DOHH2 (cell line): ENCODE data around the gene PRDM5.

ENCODE experiments used
- H3F3A ChIP-seq: fragments of 200-600 bp; sonication (generic), shearing (Covaris generic); 2 replicates; pipeline ENCODE4 v1.6.0; 2016; ENCODE audit warnings: antibody characterized with exemption, mild to moderate bottlenecking; ENCODE audit not compliant: control insufficient read depth, insufficient read depth
- H3K27ac ChIP-seq: fragments of 200-600 bp; sonication (generic); 2 replicates; pipeline ENCODE4 v1.5.1; 2014; ENCODE audit warnings: low read depth, mild to moderate bottlenecking, low read length, moderate library complexity
- H3K27me3 ChIP-seq: fragments of 200-600 bp; sonication (generic); 2 replicates; pipeline ENCODE4 v1.6.1; 2014; ENCODE audit warnings: mild to moderate bottlenecking, low read length, mixed read lengths; ENCODE audit not compliant: control insufficient read depth
- H3K36me3 ChIP-seq: fragments of 200-600 bp; sonication (generic); 2 replicates; pipeline ENCODE4 v1.6.1; 2014; ENCODE audit warnings: mild to moderate bottlenecking, low read length, moderate library complexity, mixed read lengths; ENCODE audit not compliant: control insufficient read depth
- H3K4me1 ChIP-seq: fragments of 200-600 bp; sonication (generic); 2 replicates; pipeline ENCODE4 v1.6.1; 2014; ENCODE audit warnings: mild to moderate bottlenecking, low read length, mixed read lengths; ENCODE audit not compliant: control insufficient read depth
- H3K4me2 ChIP-seq: fragments of 200-600 bp; sonication (generic); 2 replicates; pipeline ENCODE4 v1.6.0; 2014; ENCODE audit warnings: mild to moderate bottlenecking, low read length, moderate library complexity
- H3K4me3 ChIP-seq: fragments of 200-600 bp; sonication (generic); 2 replicates; pipeline ENCODE4 v1.5.1; 2014; ENCODE audit warnings: mild to moderate bottlenecking, low read length, mixed read lengths
- H3K79me2 ChIP-seq: fragments of 200-600 bp; sonication (generic); 2 replicates; pipeline ENCODE4 v1.6.1; 2014; ENCODE audit warnings: mild to moderate bottlenecking, low read length, mixed read lengths; ENCODE audit not compliant: control insufficient read depth
- H3K9me2 ChIP-seq: fragments of 200-600 bp; sonication (generic); replicated peaks from 2 replicates; pipeline ENCODE4 v1.6.1; 2014; ENCODE audit warnings: mild to moderate bottlenecking, low read length, mixed read lengths; ENCODE audit not compliant: control insufficient read depth
- H3K9me3 ChIP-seq: fragments of 200-600 bp; sonication (generic); 2 replicates; pipeline ENCODE4 v1.6.1; 2014; ENCODE audit warnings: antibody characterized with exemption, low read length, mixed read lengths; ENCODE audit not compliant: control insufficient read depth, insufficient read depth
- H4K20me1 ChIP-seq: fragments of 200-600 bp; sonication (generic); 2 replicates; pipeline ENCODE4 v1.6.0; 2014; ENCODE audit warnings: low read depth, mild to moderate bottlenecking, antibody characterized with exemption, low read length, moderate library complexity; ENCODE audit not compliant: control insufficient read depth, insufficient read depth
- CTCF ChIP-seq: fragments of 200-600 bp; sonication (generic); IDR thresholded peaks from one replicate; pipeline ENCODE4 v1.5.1; 2014; ENCODE audit warnings: antibody characterized with exemption, mild to moderate bottlenecking, low read depth, low read length; ENCODE audit not compliant: poor library complexity, severe bottlenecking
- EZH2phosphoT487 ChIP-seq: fragments of 200-600 bp; sonication (generic); IDR thresholded peaks from 2 replicates; pipeline ENCODE4 v1.6.1; 2017; ENCODE audit warnings: borderline replicate concordance, mild to moderate bottlenecking, antibody characterized with exemption, low read length, moderate library complexity, mixed read lengths

PRDM5 gene

DNA sequence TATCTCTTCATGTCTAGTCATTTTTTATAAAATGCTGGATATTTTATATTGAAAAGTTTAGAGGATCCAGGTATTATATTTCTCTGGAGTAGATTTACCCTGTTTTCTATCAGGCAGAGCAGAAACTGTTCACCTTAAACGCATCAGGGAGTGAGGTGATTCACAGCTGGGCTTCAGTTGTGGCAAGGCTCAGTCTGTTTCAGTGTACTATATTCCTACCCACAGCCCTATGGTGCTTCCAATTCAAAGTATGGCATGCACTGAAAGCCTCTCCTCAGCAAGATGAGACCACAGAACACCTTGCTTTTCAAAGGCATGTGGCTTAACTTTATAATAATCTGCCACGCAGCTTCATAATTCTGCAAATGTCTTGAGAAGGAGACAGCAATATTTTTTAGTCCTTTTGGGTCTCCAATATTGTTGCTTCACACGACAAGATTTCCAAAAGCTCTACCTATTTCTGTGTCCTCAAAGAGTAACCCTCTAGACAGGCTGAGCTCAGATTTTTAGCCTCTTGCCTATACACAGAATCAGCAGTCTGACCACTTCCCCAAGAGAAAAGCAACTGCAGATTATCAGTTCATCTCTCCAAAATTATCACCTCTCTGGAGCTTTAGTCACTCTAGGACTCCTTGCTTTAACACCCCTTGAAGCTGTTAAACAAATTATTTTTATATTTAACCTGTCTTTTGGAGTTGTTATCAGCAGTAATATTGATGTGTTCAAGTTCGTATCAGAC lies 24.4 kb downstream of the PRDM5 start:
- H3K27me3 ChIP-seq: no peaks in the 10 kb centered on the region
- TF ChIP-seq CTCF: no peak
- TF ChIP-seq EZH2phosphoT487: no peak
- no peak overlapping the region for H3K27ac ChIP-seq
- no peaks in the 10 kb centered on the region for H3K4me1 ChIP-seq
- H3K79me2 ChIP-seq: no peaks in the 10 kb centered on the region
- no peaks in the 10 kb centered on the region for H4K20me1 ChIP-seq
- H3K36me3 ChIP-seq: no peaks in the 10 kb centered on the region
- no peak overlapping the region for H3K4me2 ChIP-seq
- H3K9me2 ChIP-seq: no peaks in the 10 kb centered on the region
- no peak overlapping the region for H3K4me3 ChIP-seq
- H3K9me3 ChIP-seq: no peaks in the 10 kb centered on the region
- no peaks in the 10 kb centered on the region for H3F3A ChIP-seq

DNA sequence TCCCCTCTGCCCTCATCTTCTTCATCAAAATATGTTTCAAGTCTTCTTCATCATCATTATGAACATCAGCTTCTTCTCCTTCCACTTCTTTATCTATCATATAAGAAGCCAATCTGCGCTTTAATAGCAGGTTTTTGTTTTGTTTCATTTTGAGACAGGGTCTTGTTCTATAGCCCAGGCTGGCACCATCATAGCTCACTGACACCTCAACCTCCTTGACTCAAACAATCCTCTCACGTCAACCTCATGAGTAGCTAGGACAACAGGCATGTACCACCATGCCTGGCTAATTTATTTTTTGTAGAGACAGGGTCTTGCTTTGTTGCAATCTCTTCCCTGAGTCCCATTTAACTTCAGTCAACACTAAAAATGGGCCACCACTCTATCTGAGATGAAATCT lies 27.0 kb downstream of the PRDM5 start:
- Histone ChIP-seq H3K4me2 (no peak overlapping the region), H4K20me1 (no peaks in the 10 kb centered on the region), H3K9me2 (no peaks in the 10 kb centered on the region), H3K4me3 (no peak overlapping the region), H3K4me1 (no peaks in the 10 kb centered on the region), H3K27ac (no peak overlapping the region), H3F3A (no peaks in the 10 kb centered on the region), H3K27me3 (no peaks in the 10 kb centered on the region), H3K36me3 (no peaks in the 10 kb centered on the region), H3K79me2 (no peaks in the 10 kb centered on the region), H3K9me3 (no peaks in the 10 kb centered on the region)
- no peak for TF ChIP-seq EZH2phosphoT487

- no peaks in the 10 kb centered on the region for H4K20me1 ChIP-seq
- no peak overlapping the region for H3K4me2 ChIP-seq
- H3F3A ChIP-seq: no peaks in the 10 kb centered on the region
- TF ChIP-seq CTCF: no peak
- TF ChIP-seq EZH2phosphoT487: no peak
- no peaks in the 10 kb centered on the region for H3K9me2 ChIP-seq
- no peaks in the 10 kb centered on the region for H3K27me3 ChIP-seq
- H3K79me2 ChIP-seq: no peaks in the 10 kb centered on the region
- H3K4me1 ChIP-seq: no peaks in the 10 kb centered on the region
- no peaks in the 10 kb centered on the region for H3K9me3 ChIP-seq
- H3K4me3 ChIP-seq: no peak overlapping the region
- H3K27ac ChIP-seq: no peak overlapping the region
- H3K36me3 ChIP-seq: no peaks in the 10 kb centered on the region
These were observed 29.2 kb downstream of the PRDM5 start for GRCh38 chr4:120893314-120893713.

DNA sequence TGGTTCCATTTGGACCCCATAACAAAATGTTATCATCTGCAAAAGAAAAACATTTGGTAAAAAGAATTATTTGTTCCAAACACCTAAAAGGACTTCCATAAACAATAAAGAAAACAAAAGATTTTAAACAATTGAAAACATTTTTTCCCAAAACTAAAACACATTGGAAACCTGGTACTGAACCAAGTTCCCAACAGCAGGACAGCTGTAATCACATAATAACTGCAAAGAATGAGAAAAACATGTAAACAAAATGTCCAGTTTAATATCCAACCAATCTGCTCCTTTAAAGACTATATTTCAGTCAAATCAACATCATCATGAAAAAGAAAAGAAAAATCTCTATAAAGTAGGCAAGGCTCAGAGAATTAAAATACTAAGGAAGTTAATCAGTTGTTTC lies 36.3 kb downstream of the PRDM5 start:
- no peaks in the 10 kb centered on the region for H3K36me3 ChIP-seq
- H3K9me2 ChIP-seq: no peaks in the 10 kb centered on the region
- H3F3A ChIP-seq: no peaks in the 10 kb centered on the region
- H3K79me2 ChIP-seq: no peaks in the 10 kb centered on the region
- H3K27me3 ChIP-seq: no peaks in the 10 kb centered on the region
- no peaks in the 10 kb centered on the region for H4K20me1 ChIP-seq
- no peak overlapping the region for H3K27ac ChIP-seq
- no peaks in the 10 kb centered on the region for H3K9me3 ChIP-seq
- H3K4me3 ChIP-seq: no peak overlapping the region
- H3K4me1 ChIP-seq: no peaks in the 10 kb centered on the region
- no peak for TF ChIP-seq EZH2phosphoT487
- no peak for TF ChIP-seq CTCF
- no peak overlapping the region for H3K4me2 ChIP-seq
